ENCODE data around the gene UBE2M.
"Not testable (repeated sequence)": the region's sequence is repeated elsewhere in the genome, so short reads cannot be mapped to it uniquely, and the experiment has no call there.

UBE2M gene

DNA sequence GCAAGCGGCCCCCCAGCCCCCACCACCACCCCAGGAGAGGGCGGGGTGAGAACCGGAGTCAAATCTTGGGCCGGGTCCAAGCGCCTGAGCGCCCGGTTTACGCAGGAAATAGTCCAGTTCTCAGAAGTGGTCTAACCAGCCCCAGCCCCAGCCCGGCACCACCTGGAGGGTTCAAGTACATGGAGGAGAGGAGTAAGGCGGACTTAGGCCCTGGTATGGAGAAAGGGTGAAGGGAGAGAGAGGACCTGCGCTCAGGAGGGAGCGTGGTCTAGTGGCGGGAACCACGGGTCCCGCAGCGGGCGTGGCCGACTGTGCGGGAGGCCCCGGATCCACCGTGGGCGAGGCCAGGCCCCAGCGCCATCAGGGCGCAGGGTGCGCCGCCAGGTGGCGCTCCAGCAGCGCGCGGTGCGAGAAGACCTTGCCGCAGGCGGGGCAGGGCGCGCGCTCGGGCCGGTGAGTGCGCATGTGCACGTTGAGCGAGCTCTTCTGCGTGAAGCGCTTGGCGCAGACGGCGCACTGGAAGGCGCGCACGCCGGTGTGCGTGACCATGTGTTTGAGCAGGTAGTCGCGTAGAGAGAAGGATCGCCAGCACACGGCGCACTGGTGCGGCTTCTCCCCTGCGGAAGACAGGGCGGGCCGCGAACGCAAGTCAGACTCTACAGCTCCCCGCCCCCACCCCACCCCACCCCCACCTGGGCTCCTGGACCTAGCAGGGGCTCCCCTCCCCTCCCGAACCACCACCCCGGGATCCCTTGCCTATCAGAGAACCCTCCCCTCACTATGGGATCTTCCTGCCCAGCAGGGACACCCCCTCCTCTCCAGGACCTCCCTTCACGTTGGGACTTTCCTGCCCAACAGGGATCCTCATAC, 44.5 kb downstream of the UBE2M start:
- DNase-seq (ENCODE audit: extremely low read depth in 1 of 2, low read depth in 1 of 2) = peak; percentile 72 to 91

- no peak for DNase-seq (ENCODE audit: extremely low read depth in 1 of 2, low read depth in 1 of 2)
Measured at GRCh38 chr19:58513213-58513693, 45.2 kb downstream of the UBE2M start.

- DNase-seq (ENCODE audit: extremely low read depth in 1 of 2, low read depth in 1 of 2) = no peak
Measured at GRCh38 chr19:58511353-58512208, 46.8 kb downstream of the UBE2M start, which contains the start of gene SLC27A5. TSS of gene SLC27A5 (minus strand) at chr19:58511992. CDS start at chr19:58511955, 37 bp downstream.

DNA sequence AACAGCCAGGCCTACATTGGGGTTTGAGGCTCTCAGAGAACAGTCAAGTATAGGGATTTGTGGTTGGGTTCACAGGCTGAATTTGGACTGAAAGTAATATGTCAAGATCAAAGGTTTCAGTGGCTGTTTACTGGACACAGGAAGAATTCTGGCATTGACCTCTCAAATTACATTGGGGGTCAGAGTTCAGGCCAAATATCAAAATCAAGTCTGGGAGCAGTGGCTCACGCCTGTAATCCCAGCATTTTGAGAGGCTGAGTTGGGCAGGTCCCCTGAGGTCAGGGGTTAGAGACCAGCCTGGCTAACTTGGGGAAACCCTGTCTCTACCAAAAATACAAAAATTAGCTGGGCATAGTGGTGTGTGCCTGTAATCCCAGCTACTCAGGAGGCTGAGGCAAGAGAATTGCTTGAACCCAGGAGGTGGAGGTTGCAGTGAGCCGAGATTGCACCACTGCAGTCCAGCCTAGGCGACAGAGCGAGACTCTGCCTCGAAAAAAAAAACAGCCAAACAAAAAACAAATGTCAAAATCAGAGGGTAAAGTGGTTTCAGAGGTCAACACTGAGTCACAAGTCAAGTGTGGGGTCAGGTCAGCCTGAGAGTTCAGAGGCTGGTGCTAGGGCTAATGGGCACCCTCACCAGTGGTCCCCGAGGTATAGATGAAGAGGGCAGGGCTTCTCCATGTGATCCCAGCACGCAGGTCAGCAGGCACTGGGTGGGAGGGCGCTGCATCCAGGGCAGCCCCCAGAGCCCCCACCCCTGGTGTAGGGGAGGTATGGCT, 48.1 kb downstream of the UBE2M start:
- DNase-seq (ENCODE audit: extremely low read depth in 1 of 2, low read depth in 1 of 2) = no peak

DNA sequence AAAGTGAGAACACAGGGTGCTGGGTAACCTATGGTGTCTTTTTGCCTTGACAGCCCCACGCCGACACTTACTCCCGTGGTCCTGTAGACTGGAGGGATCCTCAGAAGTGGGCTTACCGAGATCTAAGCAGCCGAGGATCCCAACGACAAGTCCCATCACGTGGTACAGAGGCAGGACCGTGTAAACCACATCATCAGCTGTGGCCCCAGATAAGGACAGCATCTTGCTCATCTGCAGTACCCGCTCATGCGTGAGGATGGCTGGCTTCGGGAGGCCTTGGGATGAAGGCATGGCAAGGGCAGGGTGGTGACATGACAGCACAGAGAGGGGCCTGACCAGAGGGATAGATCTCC, 48.7 kb downstream of the UBE2M start:
- DNase-seq (ENCODE audit: extremely low read depth in 1 of 2, low read depth in 1 of 2) = no peak

GRCh38 chr19:58507602-58508223, 50.7 kb downstream of the UBE2M start:
- not testable (repeated sequence) for DNase-seq (ENCODE audit: extremely low read depth in 1 of 2, low read depth in 1 of 2)
